WERI-Rb-1 (cell line): Measurements from ENCODE around the gene PPFIBP1.

Experiments
- DNase-seq: peaks from one replicate; pipeline ENCODE4 v3.0.0-alpha.2; 2020
- H3K27ac ChIP-seq: fragments of 250-450 bp; sonication (Bioruptor Pico); 2 replicates; pipeline ENCODE4 v1.5.1; 2020; ENCODE audit warnings: mild to moderate bottlenecking, moderate library complexity
- H3K27me3 ChIP-seq: fragments of 250-450 bp; sonication (Bioruptor Pico); 2 replicates; pipeline ENCODE4 v1.5.1; 2021; ENCODE audit warnings: mild to moderate bottlenecking, low read depth, moderate library complexity; ENCODE audit not compliant: insufficient read depth, severe bottlenecking
- H3K36me3 ChIP-seq: fragments of 250-450 bp; sonication (Bioruptor Pico); 2 replicates; pipeline ENCODE4 v1.5.1; 2020; ENCODE audit warnings: mild to moderate bottlenecking, moderate library complexity
- H3K4me3 ChIP-seq: 2 replicates; pipeline ENCODE4 v1.5.1; 2011; ENCODE audit warnings: low read depth, mild to moderate bottlenecking, control low read depth, low read length
- H3K9me3 ChIP-seq: fragments of 250-450 bp; sonication (Bioruptor Pico); 2 replicates; pipeline ENCODE4 v1.5.1; 2021; ENCODE audit warnings: mild to moderate bottlenecking, moderate library complexity; ENCODE audit not compliant: severe bottlenecking
- TF ChIP-seq, protein P1 (sequence below): IDR thresholded peaks from 2 replicates; pipeline ENCODE4 v1.5.1; 2011; ENCODE audit warnings: low read depth, mild to moderate bottlenecking, control low read depth, inconsistent platforms, low read length

PPFIBP1 gene

GRCh38 chr12:27602516-27602915 lies 78.5 kb downstream of the PPFIBP1 start:
- Histone ChIP-seq H3K9me3 (no peaks in the 10 kb centered on the region), H3K36me3 (no peaks in the 10 kb centered on the region), H3K27me3 (no peaks in the 10 kb centered on the region), H3K4me3 (no peak overlapping the region), H3K27ac (no peak overlapping the region)
- no peak for DNase-seq
- TF ChIP-seq, protein P1, sequence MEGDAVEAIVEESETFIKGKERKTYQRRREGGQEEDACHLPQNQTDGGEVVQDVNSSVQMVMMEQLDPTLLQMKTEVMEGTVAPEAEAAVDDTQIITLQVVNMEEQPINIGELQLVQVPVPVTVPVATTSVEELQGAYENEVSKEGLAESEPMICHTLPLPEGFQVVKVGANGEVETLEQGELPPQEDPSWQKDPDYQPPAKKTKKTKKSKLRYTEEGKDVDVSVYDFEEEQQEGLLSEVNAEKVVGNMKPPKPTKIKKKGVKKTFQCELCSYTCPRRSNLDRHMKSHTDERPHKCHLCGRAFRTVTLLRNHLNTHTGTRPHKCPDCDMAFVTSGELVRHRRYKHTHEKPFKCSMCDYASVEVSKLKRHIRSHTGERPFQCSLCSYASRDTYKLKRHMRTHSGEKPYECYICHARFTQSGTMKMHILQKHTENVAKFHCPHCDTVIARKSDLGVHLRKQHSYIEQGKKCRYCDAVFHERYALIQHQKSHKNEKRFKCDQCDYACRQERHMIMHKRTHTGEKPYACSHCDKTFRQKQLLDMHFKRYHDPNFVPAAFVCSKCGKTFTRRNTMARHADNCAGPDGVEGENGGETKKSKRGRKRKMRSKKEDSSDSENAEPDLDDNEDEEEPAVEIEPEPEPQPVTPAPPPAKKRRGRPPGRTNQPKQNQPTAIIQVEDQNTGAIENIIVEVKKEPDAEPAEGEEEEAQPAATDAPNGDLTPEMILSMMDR = no peak

DNA sequence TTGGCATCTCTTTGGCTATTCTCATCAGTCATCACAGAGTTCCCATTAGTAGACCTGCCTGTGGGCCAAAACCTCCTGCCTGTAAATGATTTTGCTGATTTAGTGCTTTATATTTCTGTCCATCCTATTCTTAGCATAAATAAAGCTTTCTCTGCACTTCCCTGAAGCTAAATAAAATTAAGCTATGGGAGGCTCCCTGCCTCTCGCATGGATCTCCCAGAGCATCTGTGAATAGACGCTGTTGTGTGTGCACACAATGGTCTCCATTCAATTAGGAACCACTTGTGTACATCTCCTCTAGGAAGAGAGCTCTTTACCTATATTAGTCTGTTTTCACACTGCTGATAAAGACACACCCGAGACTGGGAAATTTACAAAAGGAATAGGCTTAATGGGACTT lies 80.4 kb downstream of the PPFIBP1 start:
- TF ChIP-seq, protein P1 = no peak
- Histone ChIP-seq H3K27ac (no peak overlapping the region), H3K4me3 (no peak overlapping the region), H3K27me3 (no peaks in the 10 kb centered on the region), H3K9me3 (no peaks in the 10 kb centered on the region), H3K36me3 (no peaks in the 10 kb centered on the region)
- DNase-seq = no peak

DNA sequence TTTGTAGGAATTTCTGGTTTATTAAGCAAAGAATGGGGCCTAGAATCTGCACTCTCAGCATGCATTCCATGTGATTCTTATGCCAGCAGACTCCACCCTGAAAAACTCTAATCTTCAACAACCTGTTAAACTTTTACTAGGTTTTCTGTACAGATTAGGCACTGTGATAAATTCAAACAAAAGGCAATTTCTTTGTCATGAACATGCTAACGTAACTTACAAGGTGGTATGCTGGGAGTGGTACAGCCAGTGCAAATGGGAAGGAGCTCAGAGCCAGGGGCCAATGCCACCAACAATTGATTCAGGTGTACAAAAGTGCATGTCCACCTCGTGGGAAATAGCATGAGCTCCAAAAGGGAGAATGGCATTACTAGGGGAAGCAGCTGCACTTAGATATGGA lies 83.0 kb downstream of the PPFIBP1 start:
- Histone ChIP-seq H3K4me3 (no peak overlapping the region), H3K36me3 (no peaks in the 10 kb centered on the region), H3K27ac (no peak overlapping the region), H3K27me3 (no peaks in the 10 kb centered on the region), H3K9me3 (no peaks in the 10 kb centered on the region)
- TF ChIP-seq, protein P1 = no peak
- DNase-seq = no peak

- no peak overlapping the region for H3K27ac ChIP-seq
- H3K4me3 ChIP-seq = no peak overlapping the region
- no peak for DNase-seq
- no peaks in the 10 kb centered on the region for H3K27me3 ChIP-seq
- no peaks in the 10 kb centered on the region for H3K9me3 ChIP-seq
- TF ChIP-seq, protein P1 = no peak
- H3K36me3 ChIP-seq = no peaks in the 10 kb centered on the region
These were observed 83.6 kb downstream of the PPFIBP1 start for GRCh38 chr12:27607591-27607990.

- Histone ChIP-seq H3K27ac (no peak overlapping the region), H3K36me3 (no peaks in the 10 kb centered on the region), H3K27me3 (no peaks in the 10 kb centered on the region), H3K9me3 (no peaks in the 10 kb centered on the region), H3K4me3 (no peak overlapping the region)
- TF ChIP-seq, protein P1 = no peak
- DNase-seq = no peak
These were observed 84.9 kb downstream of the PPFIBP1 start for GRCh38 chr12:27608890-27609289.

DNA sequence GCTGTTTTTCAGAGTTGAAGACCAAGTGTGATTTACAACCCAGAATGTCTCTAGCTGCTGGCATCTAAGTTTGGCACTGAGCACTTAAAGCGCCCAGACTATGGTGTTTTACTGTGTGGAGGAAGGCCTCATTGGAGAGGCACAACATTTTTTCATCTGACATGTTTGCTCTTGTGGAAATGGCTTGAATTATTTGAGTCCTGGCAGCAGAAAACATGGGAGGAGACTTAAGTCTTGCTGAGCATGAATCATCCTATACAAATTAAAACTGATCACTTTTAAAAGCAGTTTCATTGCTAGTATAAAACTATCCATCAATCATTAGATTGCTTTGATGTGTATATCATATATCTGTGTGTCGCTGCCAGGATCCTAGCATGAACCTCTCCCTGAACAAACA lies 86.4 kb downstream of the PPFIBP1 start:
- H3K27me3 ChIP-seq = no peaks in the 10 kb centered on the region
- no peak for DNase-seq
- no peak overlapping the region for H3K27ac ChIP-seq
- no peaks in the 10 kb centered on the region for H3K9me3 ChIP-seq
- H3K4me3 ChIP-seq = no peak overlapping the region
- TF ChIP-seq, protein P1 = no peak
- no peaks in the 10 kb centered on the region for H3K36me3 ChIP-seq
